Osteoblast (primary cell): ENCODE results near the gene MYH14. TPM values are rescaled to one million over a fixed set of nuclear protein-coding genes. Genes with fewer than 3 reads are reported as not detected.

Experiments used
- DNase-seq: peaks from one replicate; pipeline ENCODE4 v3.0.0; 2011; ENCODE audit warnings: low spot score, mixed read lengths; ENCODE audit not compliant: insufficient read length; ENCODE audit errors: missing footprints
- H2AFZ ChIP-seq: 2 replicates; pipeline ENCODE4 v1.6.0; 2011; ENCODE audit warnings: mild to moderate bottlenecking, low read length
- H3K27ac ChIP-seq: 2 replicates; pipeline ENCODE4 v1.5.1; 2011; ENCODE audit warnings: mild to moderate bottlenecking, low read depth, low read length, moderate library complexity
- H3K27me3 ChIP-seq: 2 replicates; pipeline ENCODE4 v1.6.0; 2012; ENCODE audit warnings: mild to moderate bottlenecking, control low read depth, inconsistent platforms, low read length, moderate library complexity; ENCODE audit not compliant: insufficient read depth
- H3K36me3 ChIP-seq: 2 replicates; pipeline ENCODE4 v1.5.1; 2011; ENCODE audit warnings: mild to moderate bottlenecking, low read length, control low read depth, moderate library complexity; ENCODE audit not compliant: insufficient read depth
- H3K4me1 ChIP-seq: 2 replicates; pipeline ENCODE4 v1.5.1; 2011; ENCODE audit warnings: mild to moderate bottlenecking, low read length, control low read depth, moderate library complexity; ENCODE audit not compliant: insufficient read depth
- H3K4me2 ChIP-seq: 2 replicates; pipeline ENCODE4 v1.6.0; 2011; ENCODE audit warnings: mild to moderate bottlenecking, low read length; ENCODE audit not compliant: insufficient read depth
- H3K4me3 ChIP-seq: fragments of 200-600 bp; sonication (generic); 3 replicates; pipeline ENCODE4 v1.5.1; 2012; ENCODE audit warnings: mild to moderate bottlenecking, low read length, inconsistent platforms; ENCODE audit not compliant: insufficient read depth
- H3K79me2 ChIP-seq: 2 replicates; pipeline ENCODE4 v1.6.0; 2012; ENCODE audit warnings: mild to moderate bottlenecking, low read length, control low read depth, inconsistent platforms; ENCODE audit not compliant: insufficient read depth
- H3K9me3 ChIP-seq: 2 replicates; pipeline ENCODE4 v1.5.1; 2011; ENCODE audit warnings: low read depth, low read length, control low read depth
- H4K20me1 ChIP-seq: 2 replicates; pipeline ENCODE4 v1.6.0; 2012; ENCODE audit warnings: mild to moderate bottlenecking, low read length, control low read depth; ENCODE audit not compliant: insufficient read depth
- CTCF ChIP-seq: IDR thresholded peaks from 2 replicates; pipeline ENCODE4 v1.5.1; 2011; ENCODE audit warnings: mild to moderate bottlenecking, low read depth, low read length, moderate library complexity; ENCODE audit errors: extremely low read depth
- total RNA-seq: library from RNA; depleted of rRNA; stranded (reverse); fragments of >200 nt; gene quantifications from 2 replicates; pipeline ENCODE4 v1.2.3, GENCODE V29; 2012

MYH14 gene
- total RNA-seq, 1 donor, result not detected

- Histone ChIP-seq H3K4me2 (no peak overlapping the region), H4K20me1 (no peaks in the 10 kb centered on the region), H3K9me3 (no peaks in the 10 kb centered on the region), H3K79me2 (no peaks in the 10 kb centered on the region), H3K27ac (no peak overlapping the region), H2AFZ (no peak overlapping the region), H3K4me3 (no peak overlapping the region), H3K36me3 (no peaks in the 10 kb centered on the region), H3K27me3 (no peaks in the 10 kb centered on the region), H3K4me1 (no peaks in the 10 kb centered on the region)
- DNase-seq, result no peak
- TF ChIP-seq CTCF, result no peak
Measured at GRCh38 chr19:50191216-50191615, 12.2 kb upstream of the MYH14 start.

- no peaks in the 10 kb centered on the region for H3K79me2 ChIP-seq
- H3K4me3 ChIP-seq, result no peak overlapping the region
- H3K4me2 ChIP-seq, result no peak overlapping the region
- no peaks in the 10 kb centered on the region for H4K20me1 ChIP-seq
- no peaks in the 10 kb centered on the region for H3K27me3 ChIP-seq
- TF ChIP-seq CTCF, result no peak
- no peak overlapping the region for H3K27ac ChIP-seq
- H3K9me3 ChIP-seq, result no peaks in the 10 kb centered on the region
- no peaks in the 10 kb centered on the region for H3K36me3 ChIP-seq
- no peak for DNase-seq
- H2AFZ ChIP-seq, result no peak overlapping the region
- H3K4me1 ChIP-seq, result no peaks in the 10 kb centered on the region
Measured at GRCh38 chr19:50192463-50193211, 10.8 kb upstream of the MYH14 start.

GRCh38 chr19:50195224-50195623 is 8.2 kb upstream of the MYH14 start:
- Histone ChIP-seq H3K36me3 (no peaks in the 10 kb centered on the region), H3K4me1 (no peaks in the 10 kb centered on the region), H3K27me3 (no peaks in the 10 kb centered on the region), H3K79me2 (no peaks in the 10 kb centered on the region), H3K4me2 (no peak overlapping the region), H3K9me3 (no peaks in the 10 kb centered on the region), H3K4me3 (no peak overlapping the region), H2AFZ (no peak overlapping the region), H3K27ac (no peak overlapping the region), H4K20me1 (no peaks in the 10 kb centered on the region)
- no peak for TF ChIP-seq CTCF
- no peak for DNase-seq

GRCh38 chr19:50196322-50196932 is 7.0 kb upstream of the MYH14 start:
- no peaks in the 10 kb centered on the region for H3K36me3 ChIP-seq
- H3K4me2 ChIP-seq, result no peak overlapping the region
- H2AFZ ChIP-seq, result no peak overlapping the region
- H3K27ac ChIP-seq, result no peak overlapping the region
- no peaks in the 10 kb centered on the region for H3K79me2 ChIP-seq
- H4K20me1 ChIP-seq, result no peaks in the 10 kb centered on the region
- DNase-seq, result no peak
- H3K4me1 ChIP-seq, result no peaks in the 10 kb centered on the region
- H3K27me3 ChIP-seq, result no peaks in the 10 kb centered on the region
- no peak overlapping the region for H3K4me3 ChIP-seq
- no peaks in the 10 kb centered on the region for H3K9me3 ChIP-seq
- TF ChIP-seq CTCF, result no peak
